ENCODE measurements around the gene RBM18. TPM values are rescaled to one million over a fixed set of nuclear protein-coding genes. Genes with fewer than 3 reads are reported as not detected.

RBM18 gene
- total and polyA plus RNA-seq, 4 experiments from 2014 or later = 15.4 to 23.8 (median 21.3) TPM

DNA sequence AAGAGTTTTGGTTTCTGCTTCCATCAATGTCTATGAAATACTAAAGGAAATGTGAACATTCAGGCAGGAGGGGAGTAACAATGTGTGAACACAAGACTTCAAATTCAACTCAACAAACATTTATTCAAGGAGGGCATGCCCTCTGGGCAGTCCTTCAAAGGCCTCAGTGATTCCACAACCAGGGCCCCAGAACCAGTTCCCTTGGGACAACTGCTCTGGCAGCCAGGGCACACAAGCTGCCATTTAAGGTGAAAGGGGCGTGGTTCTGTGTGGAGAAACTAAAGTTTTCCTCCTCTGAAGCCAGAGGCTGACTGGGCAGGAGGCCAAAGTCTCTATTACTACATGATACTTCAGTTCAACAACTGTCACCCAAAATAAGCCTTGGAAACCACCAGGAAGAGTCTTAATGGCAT is 3.2 kb downstream of the RBM18 start:
- Mint-ChIP-seq H3K36me3 (peaks cover 28 to 55% of the 10 kb centered on the region in 2 donors), H3K4me3 (peak overlapping the region in 2 of 8 donors; percentile 22 to 41), H3K27me3 (no peaks in the 10 kb centered on the region), H3K27ac (peak overlapping the region; percentile 2 to 94 (median 74)), H3K4me1 (peaks cover 35 to 61% (median 45%) of the 10 kb centered on the region in 4 donors), H3K9me3 (no peaks in the 10 kb centered on the region)
- Histone ChIP-seq H3K36me3 (ENCODE audit: insufficient read depth, low read length) (peaks cover 9% of the 10 kb centered on the region), H3K4me3 (ENCODE audit: low read length in 2 of 2) (no peak overlapping the region), H3K9me3 (ENCODE audit: control insufficient read depth in 1 of 2, low read length in 2 of 2) (no peaks in the 10 kb centered on the region), H3K27me3 (ENCODE audit: insufficient read depth, low read length) (no peaks in the 10 kb centered on the region), H3K4me1 (ENCODE audit: insufficient read depth, low read length) (peaks cover 42% of the 10 kb centered on the region), H3K27ac (ENCODE audit: low read depth, low read length) (no peak overlapping the region)
- DNase-seq = no peak
- intact Hi-C loops (cut with micrococcal nuclease) = loop anchor here (10.0 kb wide), 1 partner anchor 563 kb away; the partner anchor contains the start of gene PDCL
- ChIA-PET CTCF (ENCODE audit: partially characterized antibody) (no interaction called here), POLR2A (ENCODE audit: partially characterized antibody) (no interaction called here)

DNA sequence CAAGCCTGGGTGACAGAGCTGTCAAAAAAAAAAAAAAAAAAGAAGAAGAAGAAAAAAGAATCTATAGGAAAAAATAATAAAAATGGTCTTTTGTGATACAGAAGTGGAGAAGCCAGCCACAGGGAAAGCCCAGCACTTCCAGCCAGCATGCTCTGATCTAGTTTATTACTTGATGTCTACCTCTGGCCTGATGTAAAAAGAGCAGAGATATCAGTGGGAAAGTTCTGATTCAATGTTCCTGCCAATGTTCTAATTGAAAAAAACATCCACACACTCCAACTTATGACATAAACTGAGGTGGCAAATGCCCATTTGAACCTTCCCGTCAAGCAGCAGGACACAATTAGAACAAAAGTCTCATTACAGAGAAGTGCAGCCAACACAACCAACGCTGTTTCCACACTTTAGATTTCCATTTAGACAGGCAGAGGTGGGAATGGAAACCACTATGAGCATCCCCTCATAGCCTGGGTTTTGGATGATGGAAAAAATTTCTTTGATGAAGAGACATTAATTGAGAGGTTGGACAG is 5.7 kb downstream of the RBM18 start:
- H3K4me3 ChIP-seq (ENCODE audit: low read length in 2 of 2) = no peak overlapping the region
- Mint-ChIP-seq H3K36me3 (peaks cover 35 to 53% of the 10 kb centered on the region in 2 donors), H3K27ac (no peak overlapping the region), H3K4me3 (no peak overlapping the region), H3K9me3 (no peaks in the 10 kb centered on the region), H3K4me1 (peaks cover 35 to 43% (median 37%) of the 10 kb centered on the region in 4 donors), H3K27me3 (no peaks in the 10 kb centered on the region)
- no peak for DNase-seq
- no peaks in the 10 kb centered on the region for H3K27me3 ChIP-seq (ENCODE audit: insufficient read depth, low read length)
- peaks cover 14% of the 10 kb centered on the region for H3K36me3 ChIP-seq (ENCODE audit: insufficient read depth, low read length)
- H3K9me3 ChIP-seq (ENCODE audit: control insufficient read depth in 1 of 2, low read length in 2 of 2) = no peaks in the 10 kb centered on the region
- no peak overlapping the region for H3K27ac ChIP-seq (ENCODE audit: low read depth, low read length)
- intact Hi-C loops (cut with micrococcal nuclease) = no loop called here
- peaks cover 33% of the 10 kb centered on the region for H3K4me1 ChIP-seq (ENCODE audit: insufficient read depth, low read length)
- CTCF ChIA-PET (ENCODE audit: partially characterized antibody) = no interaction called here
- POLR2A ChIA-PET (ENCODE audit: partially characterized antibody) = no interaction called here

DNA sequence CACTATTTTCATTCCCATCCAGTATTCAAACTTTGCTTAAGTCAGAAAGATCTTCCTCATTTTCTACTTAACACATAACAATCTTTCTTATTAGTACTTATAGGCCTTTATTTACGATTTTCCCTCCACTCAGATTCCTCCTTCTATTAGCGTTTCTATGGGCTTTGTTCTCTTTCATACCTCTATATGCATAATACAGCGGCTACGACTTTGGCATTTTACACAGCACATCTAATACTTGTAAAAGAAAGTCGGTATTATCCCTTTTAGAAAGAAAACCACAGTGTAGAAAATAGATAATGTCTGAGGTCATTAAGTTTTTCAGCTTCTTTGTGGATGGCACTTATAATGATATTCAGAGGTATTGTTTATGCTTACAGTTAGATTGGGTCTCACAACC is 8.4 kb downstream of the RBM18 start:
- H3K4me1 ChIP-seq (ENCODE audit: insufficient read depth, low read length) = peaks cover 5% of the 10 kb centered on the region
- H3K27ac ChIP-seq (ENCODE audit: low read depth, low read length) = no peak overlapping the region
- Mint-ChIP-seq H3K4me1 (peaks cover 20 to 26% (median 21%) of the 10 kb centered on the region in 4 donors), H3K36me3 (peaks cover 42 to 66% of the 10 kb centered on the region in 2 donors), H3K4me3 (no peak overlapping the region), H3K27ac (peak overlapping the region in 2 of 7 donors; percentile 2 to 15), H3K27me3 (no peaks in the 10 kb centered on the region), H3K9me3 (no peaks in the 10 kb centered on the region)
- no peak overlapping the region for H3K4me3 ChIP-seq (ENCODE audit: low read length in 2 of 2)
- H3K36me3 ChIP-seq (ENCODE audit: insufficient read depth, low read length) = peaks cover 23% of the 10 kb centered on the region
- intact Hi-C loops (cut with micrococcal nuclease) = no loop called here
- POLR2A ChIA-PET (ENCODE audit: partially characterized antibody) = no interaction called here
- CTCF ChIA-PET (ENCODE audit: partially characterized antibody) = interaction anchor here (0.9 kb wide), 1 partner anchor 94 kb away, joined by 4 read pairs; no protein-coding TSS in a partner anchor
- H3K9me3 ChIP-seq (ENCODE audit: control insufficient read depth in 1 of 2, low read length in 2 of 2) = no peaks in the 10 kb centered on the region
- DNase-seq = no peak
- H3K27me3 ChIP-seq (ENCODE audit: insufficient read depth, low read length) = no peaks in the 10 kb centered on the region

DNA sequence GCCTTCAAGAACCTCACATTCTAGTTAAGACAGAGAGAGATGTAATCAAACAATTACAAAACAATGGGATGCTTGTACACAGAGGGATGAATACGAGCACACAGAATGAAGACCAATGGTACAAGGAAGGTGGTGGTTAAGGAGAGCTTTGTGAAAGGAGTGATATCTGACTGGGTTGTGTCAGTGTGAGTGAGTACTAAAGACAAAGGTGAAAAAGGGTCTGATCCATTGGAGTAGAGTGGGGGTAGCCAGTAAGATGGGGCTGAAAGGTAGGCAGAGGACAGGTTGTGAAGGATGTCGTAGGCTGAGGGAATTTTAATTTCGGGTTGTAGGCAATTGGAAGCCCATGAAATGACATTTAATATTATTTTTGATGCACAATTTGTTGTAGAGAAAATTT is 9.9 kb downstream of the RBM18 start:
- peaks cover 19 to 23% (median 21%) of the 10 kb centered on the region in 4 donors for H3K4me1 Mint-ChIP-seq
- H3K9me3 Mint-ChIP-seq = no peaks in the 10 kb centered on the region
- Histone ChIP-seq H3K9me3 (ENCODE audit: control insufficient read depth in 1 of 2, low read length in 2 of 2) (no peaks in the 10 kb centered on the region), H3K27ac (ENCODE audit: low read depth, low read length) (no peak overlapping the region), H3K36me3 (ENCODE audit: insufficient read depth, low read length) (peaks cover 26% of the 10 kb centered on the region), H3K4me3 (ENCODE audit: low read length in 2 of 2) (no peak overlapping the region), H3K27me3 (ENCODE audit: insufficient read depth, low read length) (no peaks in the 10 kb centered on the region), H3K4me1 (ENCODE audit: insufficient read depth, low read length) (peaks cover 4% of the 10 kb centered on the region)
- H3K27me3 Mint-ChIP-seq = no peaks in the 10 kb centered on the region
- H3K27ac Mint-ChIP-seq = peak overlapping the region in 1 of 7 donors; percentile 0
- DNase-seq = no peak
- intact Hi-C loops (cut with micrococcal nuclease) = no loop called here
- H3K4me3 Mint-ChIP-seq = no peak overlapping the region
- ChIA-PET CTCF (ENCODE audit: partially characterized antibody) (interaction anchor here (0.9 to 1.1 kb wide), 2 partner anchors 8 to 156 kb away, joined by 3 read pairs; no protein-coding TSS in a partner anchor), POLR2A (ENCODE audit: partially characterized antibody) (interaction anchor here (1.3 kb wide), 1 partner anchor 10 kb away, joined by 6 read pairs; the partner anchor contains the start of genes MRRF and RBM18)
- H3K36me3 Mint-ChIP-seq = peaks cover 41 to 65% of the 10 kb centered on the region in 2 donors

DNA sequence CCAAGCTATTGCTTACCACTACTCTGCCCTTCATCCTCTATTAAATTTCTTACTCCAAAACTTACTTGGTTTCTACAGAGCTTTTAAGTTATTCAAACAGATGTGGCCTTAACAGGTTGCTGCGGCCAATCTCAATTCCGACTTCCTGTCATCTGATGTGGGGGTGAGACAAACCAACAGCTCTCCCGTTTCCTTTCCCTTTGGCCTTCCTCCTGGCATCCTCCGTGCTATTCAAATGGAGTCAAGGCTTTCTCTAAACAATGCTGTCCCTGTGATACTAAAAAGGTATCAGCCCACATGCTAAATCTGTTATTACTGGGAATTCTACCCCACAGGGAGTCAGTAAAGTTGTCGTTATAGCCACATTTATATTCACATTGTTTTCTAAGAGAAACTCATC is 11.8 kb downstream of the RBM18 start:
- H3K9me3 Mint-ChIP-seq = no peaks in the 10 kb centered on the region
- ChIA-PET CTCF (ENCODE audit: partially characterized antibody) (no interaction called here), POLR2A (ENCODE audit: partially characterized antibody) (no interaction called here)
- peak overlapping the region in 1 of 7 donors; percentile 73 for H3K27ac Mint-ChIP-seq
- H3K4me3 Mint-ChIP-seq = no peak overlapping the region
- peaks cover 27% of the 10 kb centered on the region for H3K36me3 ChIP-seq (ENCODE audit: insufficient read depth, low read length)
- H3K36me3 Mint-ChIP-seq = peaks cover 33 to 63% of the 10 kb centered on the region in 2 donors
- H3K4me3 ChIP-seq (ENCODE audit: low read length in 2 of 2) = no peak overlapping the region
- H3K4me1 Mint-ChIP-seq = peaks cover 19 to 22% (median 20%) of the 10 kb centered on the region in 4 donors
- intact Hi-C loops (cut with micrococcal nuclease) = no loop called here
- no peaks in the 10 kb centered on the region for H3K27me3 ChIP-seq (ENCODE audit: insufficient read depth, low read length)
- H3K27me3 Mint-ChIP-seq = no peaks in the 10 kb centered on the region
- peaks cover 4% of the 10 kb centered on the region for H3K4me1 ChIP-seq (ENCODE audit: insufficient read depth, low read length)
- H3K27ac ChIP-seq (ENCODE audit: low read depth, low read length) = no peak overlapping the region
- DNase-seq = no peak
- no peaks in the 10 kb centered on the region for H3K9me3 ChIP-seq (ENCODE audit: control insufficient read depth in 1 of 2, low read length in 2 of 2)

DNA sequence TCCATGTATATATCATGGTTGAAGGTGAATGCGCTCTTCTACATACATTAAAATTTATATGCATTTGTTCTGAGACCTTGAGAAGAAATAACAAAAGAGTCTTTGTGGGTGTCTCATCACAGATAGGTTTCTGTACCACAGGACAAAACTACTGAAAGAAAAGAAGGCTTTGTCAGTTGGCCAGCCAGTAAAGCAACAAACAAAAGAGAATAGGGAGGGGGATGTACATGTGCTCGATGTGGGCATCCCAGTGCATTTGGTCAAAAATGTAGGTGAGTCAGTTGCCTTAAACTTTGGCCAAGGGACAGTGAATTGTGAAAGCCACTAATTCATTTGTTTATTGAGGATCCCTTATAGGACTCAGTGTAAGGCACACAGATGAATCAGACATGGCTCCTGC is 13.3 kb downstream of the RBM18 start:
- no peak overlapping the region for H3K27ac Mint-ChIP-seq
- H3K27me3 Mint-ChIP-seq = no peaks in the 10 kb centered on the region
- H3K4me3 Mint-ChIP-seq = no peak overlapping the region
- no peak for DNase-seq
- intact Hi-C loops (cut with micrococcal nuclease) = no loop called here
- no peaks in the 10 kb centered on the region for H3K9me3 Mint-ChIP-seq
- no peak overlapping the region for H3K27ac ChIP-seq (ENCODE audit: low read depth, low read length)
- peaks cover 40 to 69% of the 10 kb centered on the region in 2 donors for H3K36me3 Mint-ChIP-seq
- ChIA-PET CTCF (ENCODE audit: partially characterized antibody) (no interaction called here), POLR2A (ENCODE audit: partially characterized antibody) (no interaction called here)
- peaks cover 4% of the 10 kb centered on the region for H3K4me1 ChIP-seq (ENCODE audit: insufficient read depth, low read length)
- H3K36me3 ChIP-seq (ENCODE audit: insufficient read depth, low read length) = peaks cover 40% of the 10 kb centered on the region
- no peaks in the 10 kb centered on the region for H3K27me3 ChIP-seq (ENCODE audit: insufficient read depth, low read length)
- no peak overlapping the region for H3K4me3 ChIP-seq (ENCODE audit: low read length in 2 of 2)
- no peaks in the 10 kb centered on the region for H3K9me3 ChIP-seq (ENCODE audit: control insufficient read depth in 1 of 2, low read length in 2 of 2)
- peaks cover 15 to 19% (median 17%) of the 10 kb centered on the region in 4 donors for H3K4me1 Mint-ChIP-seq

DNA sequence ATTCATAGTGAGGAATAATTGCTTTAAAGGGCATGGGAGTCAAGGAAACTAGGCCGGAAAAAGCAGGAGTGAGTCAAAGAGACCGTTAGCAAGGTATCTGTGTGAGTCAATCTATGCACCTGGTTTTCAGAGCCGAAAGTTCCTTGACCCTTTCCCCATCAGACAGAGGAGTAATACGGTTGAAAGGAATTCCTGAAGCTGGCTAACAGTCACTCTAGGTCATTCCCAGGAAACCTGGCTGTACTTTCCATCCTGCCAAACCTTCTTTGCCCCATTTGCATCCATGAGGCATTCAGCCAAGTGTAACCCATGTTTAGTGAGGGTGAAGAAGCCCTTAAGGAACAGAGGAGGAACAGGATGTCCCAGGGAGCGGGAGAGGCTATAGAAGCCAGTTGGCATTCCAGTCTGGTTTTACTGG is 16.2 kb downstream of the RBM18 start:
- Histone ChIP-seq H3K4me3 (ENCODE audit: low read length in 2 of 2) (no peak overlapping the region), H3K9me3 (ENCODE audit: control insufficient read depth in 1 of 2, low read length in 2 of 2) (no peaks in the 10 kb centered on the region), H3K4me1 (ENCODE audit: insufficient read depth, low read length) (no peaks in the 10 kb centered on the region), H3K27ac (ENCODE audit: low read depth, low read length) (no peak overlapping the region), H3K27me3 (ENCODE audit: insufficient read depth, low read length) (no peaks in the 10 kb centered on the region), H3K36me3 (ENCODE audit: insufficient read depth, low read length) (peaks cover 57% of the 10 kb centered on the region)
- Mint-ChIP-seq H3K4me3 (no peak overlapping the region), H3K36me3 (peaks cover 56 to 76% of the 10 kb centered on the region in 2 donors), H3K4me1 (peaks cover 5 to 15% (median 7%) of the 10 kb centered on the region in 4 donors), H3K27ac (no peak overlapping the region), H3K27me3 (no peaks in the 10 kb centered on the region), H3K9me3 (no peaks in the 10 kb centered on the region)
- ChIA-PET CTCF (ENCODE audit: partially characterized antibody) (no interaction called here), POLR2A (ENCODE audit: partially characterized antibody) (no interaction called here)
- intact Hi-C loops (cut with micrococcal nuclease) = no loop called here
- no peak for DNase-seq
